AG04449 (cell line): Measurements from ENCODE around the gene MYCBPAP.
A peak's percentile ranks its signal among the peaks of the same experiment; 100 is the strongest.

ENCODE experiments used
- CTCF ChIA-PET: fragments of 350-600 bp; formaldehyde crosslinking; extraction: SDS; loops from one replicate; lab custom pipeline; 2021; ENCODE audit warnings: antibody characterized with exemption; lab: Yijun Ruan, JAX
- POLR2A ChIA-PET: fragments of 400-600, 350-600 bp; formaldehyde crosslinking; extraction: SDS; loops from one replicate; lab custom pipeline; 2020; ENCODE audit warnings: antibody characterized with exemption, inconsistent platforms; lab: Yijun Ruan, JAX
- DNase-seq: peaks from one replicate; pipeline ENCODE4 v3.0.0-alpha.2; 2010; ENCODE audit warnings: low read depth, low spot score
- H3K4me3 ChIP-seq: 2 replicates; pipeline ENCODE4 v1.5.1; 2011; ENCODE audit warnings: low read depth, mild to moderate bottlenecking, control low read depth, low read length
- TF ChIP-seq, protein P1 (sequence below): IDR thresholded peaks from one replicate; pipeline ENCODE4 v1.5.1; 2011; ENCODE audit warnings: mild to moderate bottlenecking, moderate library complexity, low read length, control low read depth, inconsistent platforms; ENCODE audit not compliant: insufficient read depth; ENCODE audit errors: missing control alignments

Gene MYCBPAP

DNA sequence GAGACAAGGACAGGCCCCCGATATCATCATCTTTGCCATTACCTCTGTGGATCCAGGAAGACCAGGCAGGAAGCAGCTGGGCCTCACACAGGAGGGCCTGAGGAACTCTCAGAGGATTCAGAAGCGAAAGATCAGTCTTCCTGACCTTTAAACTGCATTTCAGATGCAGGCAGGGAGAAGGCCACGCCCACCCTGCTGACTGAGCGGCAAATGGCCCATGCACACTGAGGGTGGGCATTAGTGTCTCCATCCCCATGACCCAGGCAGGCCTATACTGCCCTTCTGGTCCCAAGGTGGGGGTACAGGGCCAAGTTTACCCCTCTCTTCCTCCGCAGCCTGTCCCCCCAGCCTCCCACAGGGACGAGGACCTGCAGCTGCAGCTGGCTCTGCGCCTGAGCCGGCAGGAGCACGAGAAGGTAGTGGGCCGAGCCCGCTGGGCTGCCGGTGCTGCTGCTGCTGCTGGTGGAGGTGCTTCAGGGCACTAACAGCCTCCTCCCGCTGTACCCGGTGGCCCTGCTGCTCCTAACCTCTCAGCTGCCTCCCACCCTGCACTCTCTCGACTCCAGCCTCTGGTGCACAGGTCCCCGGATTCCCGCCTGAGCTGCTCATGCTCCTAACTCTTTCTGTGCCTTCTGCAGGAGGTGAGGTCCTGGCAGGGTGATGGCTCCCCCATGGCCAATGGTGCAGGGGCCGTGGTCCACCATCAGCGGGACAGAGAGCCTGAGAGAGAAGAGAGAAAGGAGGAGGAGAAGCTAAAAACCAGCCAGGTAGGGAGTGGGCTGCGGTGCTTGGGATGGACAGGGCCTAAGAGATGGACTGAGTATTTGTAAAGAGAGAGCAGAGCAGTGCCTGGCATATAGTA is 30.5 kb downstream of the MYCBPAP start:
- POLR2A ChIA-PET = interaction anchor here (0.6 kb wide), 1 partner anchor 283 kb away, joined by 3 read pairs; no protein-coding TSS in a partner anchor
- DNase-seq = no peak
- H3K4me3 ChIP-seq = no peak overlapping the region
- CTCF ChIA-PET = interaction anchor here (0.6 to 5.6 kb wide), 5 partner anchors 12 to 303 kb away, joined by 3 to 27 read pairs (median 4); no protein-coding TSS in a partner anchor
- TF ChIP-seq, protein P1, sequence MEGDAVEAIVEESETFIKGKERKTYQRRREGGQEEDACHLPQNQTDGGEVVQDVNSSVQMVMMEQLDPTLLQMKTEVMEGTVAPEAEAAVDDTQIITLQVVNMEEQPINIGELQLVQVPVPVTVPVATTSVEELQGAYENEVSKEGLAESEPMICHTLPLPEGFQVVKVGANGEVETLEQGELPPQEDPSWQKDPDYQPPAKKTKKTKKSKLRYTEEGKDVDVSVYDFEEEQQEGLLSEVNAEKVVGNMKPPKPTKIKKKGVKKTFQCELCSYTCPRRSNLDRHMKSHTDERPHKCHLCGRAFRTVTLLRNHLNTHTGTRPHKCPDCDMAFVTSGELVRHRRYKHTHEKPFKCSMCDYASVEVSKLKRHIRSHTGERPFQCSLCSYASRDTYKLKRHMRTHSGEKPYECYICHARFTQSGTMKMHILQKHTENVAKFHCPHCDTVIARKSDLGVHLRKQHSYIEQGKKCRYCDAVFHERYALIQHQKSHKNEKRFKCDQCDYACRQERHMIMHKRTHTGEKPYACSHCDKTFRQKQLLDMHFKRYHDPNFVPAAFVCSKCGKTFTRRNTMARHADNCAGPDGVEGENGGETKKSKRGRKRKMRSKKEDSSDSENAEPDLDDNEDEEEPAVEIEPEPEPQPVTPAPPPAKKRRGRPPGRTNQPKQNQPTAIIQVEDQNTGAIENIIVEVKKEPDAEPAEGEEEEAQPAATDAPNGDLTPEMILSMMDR = no peak

DNA sequence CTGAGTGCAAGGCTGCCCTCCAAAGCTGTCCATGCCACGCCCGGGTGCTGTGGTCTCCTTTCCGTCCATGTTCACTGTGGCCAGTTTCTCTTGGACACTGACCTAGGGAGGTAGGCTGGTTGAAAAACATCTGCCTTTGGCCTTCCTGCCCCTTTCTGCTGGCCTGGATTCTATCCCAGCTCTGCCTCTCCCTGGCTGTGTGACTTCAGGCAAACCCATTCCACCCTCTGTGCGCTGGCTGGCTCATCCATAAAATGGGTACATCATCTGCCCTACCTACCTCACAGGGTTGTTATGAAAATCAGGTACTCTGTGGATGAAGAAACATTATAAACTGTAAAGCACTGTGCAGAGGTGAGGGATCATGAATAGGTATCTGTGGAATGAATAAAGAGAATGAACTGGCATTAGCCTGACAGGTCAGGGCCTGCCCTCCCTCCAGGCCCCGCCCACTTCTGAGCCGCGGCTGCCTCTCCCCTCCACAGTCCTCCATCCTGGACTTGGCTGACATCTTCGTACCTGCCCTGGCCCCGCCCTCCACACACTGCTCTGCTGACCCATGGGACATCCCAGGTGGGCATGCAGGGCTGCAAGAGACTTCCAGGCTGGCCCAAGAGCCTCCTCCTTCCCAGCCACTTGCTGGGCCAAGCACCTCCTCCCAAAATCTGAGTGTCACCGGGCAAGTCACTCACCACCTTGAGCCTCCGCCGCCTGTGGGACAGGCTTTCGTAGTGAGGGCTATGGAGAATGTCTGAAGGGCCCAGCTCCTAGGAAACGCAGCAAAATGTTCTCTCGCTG is 31.7 kb downstream of the MYCBPAP start:
- TF ChIP-seq, protein P1 = no peak
- POLR2A ChIA-PET = no interaction called here
- no peak overlapping the region for H3K4me3 ChIP-seq
- DNase-seq = no peak
- CTCF ChIA-PET = interaction anchor here (0.6 to 5.6 kb wide), 6 partner anchors 8 to 302 kb away, joined by 3 to 33 read pairs (median 8); no protein-coding TSS in a partner anchor

DNA sequence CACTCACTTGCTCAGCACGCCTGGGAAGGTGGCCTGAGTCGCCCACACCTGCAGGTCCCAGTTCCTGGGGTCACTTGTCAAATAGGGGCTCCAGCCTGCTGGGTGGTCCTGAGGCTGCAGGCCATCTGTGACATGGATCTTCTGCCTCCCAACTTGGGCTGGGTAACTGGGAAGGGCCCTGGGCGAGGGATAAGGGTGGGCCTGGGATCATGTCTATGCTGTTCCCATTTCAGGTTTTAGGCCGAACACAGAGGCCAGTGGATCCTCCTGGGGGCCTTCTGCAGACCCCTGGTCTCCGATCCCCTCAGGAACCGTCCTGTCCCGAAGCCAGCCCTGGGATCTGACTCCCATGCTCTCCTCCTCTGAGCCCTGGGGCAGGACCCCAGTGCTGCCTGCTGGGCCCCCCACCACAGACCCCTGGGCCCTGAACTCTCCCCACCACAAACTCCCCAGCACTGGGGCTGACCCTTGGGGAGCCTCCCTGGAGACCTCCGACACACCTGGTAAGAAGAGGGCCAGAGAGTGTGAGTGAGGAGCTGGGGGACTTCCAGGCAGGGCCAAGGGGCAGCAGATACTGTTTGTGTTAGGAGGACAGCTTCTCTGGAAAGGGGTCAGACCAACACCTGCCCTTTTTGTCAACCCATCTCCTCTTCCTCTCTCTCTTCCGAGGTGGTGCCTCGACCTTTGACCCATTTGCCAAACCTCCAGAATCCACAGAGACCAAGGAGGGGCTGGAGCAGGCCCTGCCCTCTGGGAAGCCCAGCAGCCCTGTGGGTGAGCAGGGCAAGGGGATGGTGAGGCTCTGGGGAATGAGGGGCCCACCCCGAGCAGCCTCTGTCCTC is 32.5 kb downstream of the MYCBPAP start:
- ChIA-PET CTCF (interaction anchor here (0.7 to 5.6 kb wide), 13 partner anchors 9 to 305 kb away, joined by 3 to 40 read pairs (median 9); partner anchors contain the start of genes RSAD1 and WFIKKN2), POLR2A (interaction anchor here (2.6 kb wide), 1 partner anchor 98 kb away, joined by 6 read pairs; no protein-coding TSS in a partner anchor)
- TF ChIP-seq, protein P1 = no peak
- no peak for DNase-seq
- peak overlapping the region; percentile 67; the same call in 1 of the 2 replicates for H3K4me3 ChIP-seq

GRCh38 chr17:50541402-50541715 is 33.1 kb downstream of the MYCBPAP start:
- CTCF ChIA-PET = interaction anchor here (0.7 to 5.6 kb wide), 16 partner anchors 10 to 304 kb away, joined by 3 to 40 read pairs (median 5); partner anchors contain the start of genes RSAD1 and WFIKKN2
- POLR2A ChIA-PET = interaction anchor here (0.6 to 2.6 kb wide), 4 partner anchors 9 to 97 kb away, joined by 3 to 6 read pairs (median 4); partner anchors contain the start of genes EPN3 and RSAD1
- DNase-seq = no peak
- peak overlapping the region; percentile 67 for H3K4me3 ChIP-seq
- TF ChIP-seq, protein P1 = no peak

DNA sequence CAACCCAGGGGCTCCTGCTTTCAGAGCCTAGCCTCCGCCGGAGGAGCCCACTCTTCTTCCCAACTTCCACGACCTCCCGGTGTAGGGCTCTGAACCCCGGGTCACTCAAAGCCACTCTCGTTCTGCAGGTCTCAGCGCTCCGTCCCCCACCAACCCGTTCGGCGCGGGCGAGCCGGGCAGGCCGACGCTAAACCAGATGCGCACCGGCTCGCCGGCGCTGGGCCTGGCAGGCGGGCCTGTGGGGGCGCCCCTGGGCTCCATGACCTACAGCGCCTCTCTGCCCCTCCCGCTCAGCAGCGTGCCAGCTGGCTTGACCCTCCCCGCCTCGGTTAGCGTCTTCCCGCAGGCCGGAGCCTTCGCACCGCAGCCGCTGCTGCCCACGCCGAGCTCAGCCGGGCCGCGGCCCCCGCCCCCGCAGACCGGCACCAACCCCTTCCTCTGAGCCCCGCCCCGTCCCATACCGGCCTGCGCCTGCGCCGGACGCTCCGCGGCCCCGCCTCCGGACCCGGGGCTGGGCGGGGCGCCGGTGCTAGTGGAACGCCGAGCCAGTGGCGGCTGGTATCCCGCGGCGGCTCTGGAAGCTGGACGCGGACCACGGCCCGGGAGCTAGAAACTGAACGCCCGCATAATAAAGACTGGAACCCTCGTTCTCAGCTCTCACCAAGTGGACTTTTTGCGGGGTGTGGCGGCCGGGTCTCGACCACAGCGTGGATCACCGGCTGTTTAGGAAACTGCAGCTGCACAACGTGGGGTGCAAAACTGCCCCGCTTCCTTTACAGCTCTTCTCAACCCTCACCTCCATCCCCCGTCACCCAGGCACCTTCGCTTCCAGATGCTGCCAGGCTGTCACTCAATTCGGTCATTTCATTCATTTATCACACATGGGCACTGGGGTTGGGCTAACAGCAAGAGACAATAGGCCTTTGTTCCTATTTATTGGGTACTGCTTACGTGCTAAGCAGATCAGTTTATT is 33.8 kb downstream of the MYCBPAP start:
- CTCF ChIA-PET = interaction anchor here (0.7 to 5.6 kb wide), 19 partner anchors 9 to 303 kb away, joined by 3 to 40 read pairs (median 4); partner anchors contain the start of genes EPN3, RSAD1 and WFIKKN2
- POLR2A ChIA-PET = interaction anchor here (0.6 to 2.6 kb wide), 6 partner anchors 9 to 214 kb away, joined by 3 to 6 read pairs (median 4); partner anchors contain the start of genes EPN3 and RSAD1
- H3K4me3 ChIP-seq = peak overlapping the region; percentile 67
- DNase-seq = no peak
- TF ChIP-seq, protein P1 = peak; percentile 53
